GM13977 (cell line): ENCODE data around the gene ALKAL2.

Experiments used
- DNase-seq: peaks from one replicate; pipeline ENCODE4 v3.0.0; 2012; ENCODE audit warnings: low spot score
- in situ Hi-C: fragments of 300-500 bp; cut with MboI; formaldehyde crosslinking; loops from one replicate; pipeline ENCODE4 v1.12.0; 2022; ENCODE audit warnings: low sequenced_read_pairs, low pct_unique_long_range_greater_than_20kb, mixed read lengths, inconsistent platforms; ENCODE audit not compliant: unreplicated experiment
- TF ChIP-seq, protein P1 (sequence below): IDR thresholded peaks from 2 replicates; pipeline ENCODE4 v1.5.1; 2012; ENCODE audit warnings: mild to moderate bottlenecking, control low read depth; ENCODE audit not compliant: insufficient read depth; ENCODE audit errors: extremely low read depth, missing control alignments

The ALKAL2 gene

DNA sequence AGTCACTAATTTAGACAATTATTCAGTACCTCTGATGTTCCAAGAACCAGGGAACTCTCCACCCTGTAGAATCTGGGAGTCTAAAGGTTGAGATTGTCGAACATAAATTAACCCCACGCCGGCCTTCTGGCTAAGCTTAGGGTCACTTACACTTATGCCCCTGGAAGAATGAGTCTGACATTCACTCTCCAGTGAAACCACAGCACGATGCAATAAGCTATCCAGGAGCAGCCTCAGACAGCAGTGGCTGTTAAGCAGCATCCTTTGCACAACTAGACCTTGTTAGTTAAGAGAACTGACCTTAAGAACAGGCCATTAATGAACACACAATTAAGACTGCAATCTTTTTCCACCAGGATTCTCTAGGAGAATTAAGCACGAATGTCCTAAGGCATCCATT, 49.0 kb downstream of the ALKAL2 start:
- no peak for DNase-seq
- TF ChIP-seq, protein P1, sequence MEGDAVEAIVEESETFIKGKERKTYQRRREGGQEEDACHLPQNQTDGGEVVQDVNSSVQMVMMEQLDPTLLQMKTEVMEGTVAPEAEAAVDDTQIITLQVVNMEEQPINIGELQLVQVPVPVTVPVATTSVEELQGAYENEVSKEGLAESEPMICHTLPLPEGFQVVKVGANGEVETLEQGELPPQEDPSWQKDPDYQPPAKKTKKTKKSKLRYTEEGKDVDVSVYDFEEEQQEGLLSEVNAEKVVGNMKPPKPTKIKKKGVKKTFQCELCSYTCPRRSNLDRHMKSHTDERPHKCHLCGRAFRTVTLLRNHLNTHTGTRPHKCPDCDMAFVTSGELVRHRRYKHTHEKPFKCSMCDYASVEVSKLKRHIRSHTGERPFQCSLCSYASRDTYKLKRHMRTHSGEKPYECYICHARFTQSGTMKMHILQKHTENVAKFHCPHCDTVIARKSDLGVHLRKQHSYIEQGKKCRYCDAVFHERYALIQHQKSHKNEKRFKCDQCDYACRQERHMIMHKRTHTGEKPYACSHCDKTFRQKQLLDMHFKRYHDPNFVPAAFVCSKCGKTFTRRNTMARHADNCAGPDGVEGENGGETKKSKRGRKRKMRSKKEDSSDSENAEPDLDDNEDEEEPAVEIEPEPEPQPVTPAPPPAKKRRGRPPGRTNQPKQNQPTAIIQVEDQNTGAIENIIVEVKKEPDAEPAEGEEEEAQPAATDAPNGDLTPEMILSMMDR, result no peak
- in situ Hi-C loops, result no loop called here

DNA sequence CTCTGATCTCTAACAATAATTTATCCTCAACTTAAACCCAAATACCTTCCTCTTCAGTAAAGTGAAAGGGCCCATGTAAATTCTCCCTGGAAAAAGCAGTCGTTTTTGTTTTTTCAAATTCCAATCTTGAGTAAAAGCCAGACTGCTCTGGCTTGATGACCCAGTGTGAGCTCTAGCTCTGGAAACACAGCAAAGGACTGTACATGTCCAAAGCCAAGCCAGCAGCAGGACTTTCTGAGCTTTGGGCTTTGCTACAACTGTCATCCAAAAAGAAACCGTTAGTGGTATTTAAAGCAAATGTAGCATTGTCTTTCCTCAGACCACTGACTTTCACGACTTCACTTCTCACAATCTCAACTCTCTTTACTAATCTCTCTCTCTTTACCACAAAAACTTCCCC, 49.5 kb downstream of the ALKAL2 start:
- TF ChIP-seq, protein P1, result no peak
- no peak for DNase-seq
- in situ Hi-C loops, result no loop called here

- TF ChIP-seq, protein P1, result no peak
- no peak for DNase-seq
- in situ Hi-C loops, result no loop called here
Observed at GRCh38 chr2:237878-238277, 50.0 kb downstream of the ALKAL2 start.

- in situ Hi-C loops, result no loop called here
- TF ChIP-seq, protein P1, result no peak
- DNase-seq, result no peak
Observed at GRCh38 chr2:236993-237539, 50.8 kb downstream of the ALKAL2 start.

DNA sequence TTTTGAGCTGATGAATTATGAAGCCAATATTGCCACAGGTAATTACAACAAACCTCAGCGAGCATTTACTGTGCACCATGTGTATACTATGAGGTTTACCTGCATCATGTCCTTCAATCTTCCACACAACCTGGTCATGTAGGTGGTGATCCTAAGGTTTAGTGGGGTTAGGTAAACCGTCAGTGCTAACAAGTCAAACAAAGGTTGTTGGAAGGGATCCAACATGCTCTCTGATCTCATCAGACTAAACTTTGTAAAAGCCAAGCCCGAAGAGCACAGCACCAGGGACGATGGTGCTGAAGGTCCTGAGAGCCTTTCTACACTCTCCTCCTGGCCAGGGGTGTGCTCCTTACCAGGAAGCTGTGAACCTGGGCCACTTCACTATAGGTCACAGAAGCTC, 53.5 kb downstream of the ALKAL2 start:
- no peak for DNase-seq
- in situ Hi-C loops, result no loop called here
- TF ChIP-seq, protein P1, result no peak

- TF ChIP-seq, protein P1, result no peak
- DNase-seq, result no peak
- in situ Hi-C loops, result no loop called here
Observed at GRCh38 chr2:233030-233429, 54.9 kb downstream of the ALKAL2 start.
